ENCODE measurements around the gene ARHGEF5. TPM values are rescaled to one million over a fixed set of nuclear protein-coding genes. Genes with fewer than 3 reads are reported as not detected.
"Not testable (repeated sequence)": the region's sequence is repeated elsewhere in the genome, so short reads cannot be mapped to it uniquely, and the experiment has no call there.

The ARHGEF5 gene
- total RNA-seq, 2 experiments from 2014 or later = 7.6 to 7.7 TPM

DNA sequence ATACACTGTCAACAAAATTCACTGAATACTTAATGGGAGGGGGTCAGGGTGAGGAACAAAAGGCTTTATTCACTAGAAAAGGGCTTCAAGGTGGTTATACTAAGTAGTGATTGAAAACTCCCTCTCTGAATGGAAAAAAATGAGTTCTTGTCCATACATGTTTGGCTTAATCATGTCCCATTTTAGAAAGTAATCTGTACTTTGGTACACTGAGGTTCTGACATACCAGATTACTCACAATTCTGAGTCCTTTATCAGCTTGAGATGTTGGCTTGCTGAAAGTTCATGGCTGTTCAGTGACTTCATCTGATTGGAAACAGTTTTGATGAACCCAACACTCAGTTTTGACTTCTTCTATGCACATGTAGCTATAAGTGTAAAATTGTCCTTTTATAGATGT, 61.1 kb downstream of the ARHGEF5 start:
- H3K27ac Mint-ChIP-seq = no peak overlapping the region
- POLR2A ChIA-PET = no interaction called here
- ATAC-seq (ENCODE audit: low read depth) = no peak
- H3K4me3 Mint-ChIP-seq = no peak overlapping the region
- peaks cover 16% of the 10 kb centered on the region for H3K27me3 Mint-ChIP-seq
- peaks cover 2% of the 10 kb centered on the region for H3K9me3 Mint-ChIP-seq
- H3K4me1 Mint-ChIP-seq = no peaks in the 10 kb centered on the region
- no peaks in the 10 kb centered on the region for H3K36me3 Mint-ChIP-seq
- no peak for DNase-seq

DNA sequence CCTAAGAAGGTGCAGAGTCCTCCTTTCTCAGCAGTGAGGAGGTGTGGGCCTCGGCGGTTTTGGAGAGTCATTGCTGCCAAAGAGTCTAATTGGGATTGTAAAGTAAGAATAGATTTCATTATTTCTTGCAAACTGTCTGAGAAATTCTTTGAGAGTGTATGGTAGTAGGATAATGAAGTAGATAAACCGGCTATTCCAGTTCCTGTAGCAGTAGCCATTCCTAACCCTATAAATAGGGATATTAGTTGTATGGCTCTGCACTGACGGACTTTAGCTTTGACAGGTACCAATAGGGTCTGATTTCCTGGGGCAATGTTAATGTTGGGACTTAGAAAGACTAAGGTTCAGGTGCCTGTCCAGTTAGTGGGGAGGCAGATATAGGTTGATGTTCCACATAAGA, 63.7 kb downstream of the ARHGEF5 start:
- H3K36me3 Mint-ChIP-seq; ATAC-seq (ENCODE audit: low read depth); H3K27me3 Mint-ChIP-seq; H3K4me1 Mint-ChIP-seq; H3K27ac Mint-ChIP-seq; H3K9me3 Mint-ChIP-seq; POLR2A ChIA-PET; DNase-seq; H3K4me3 Mint-ChIP-seq: not testable (repeated sequence)

DNA sequence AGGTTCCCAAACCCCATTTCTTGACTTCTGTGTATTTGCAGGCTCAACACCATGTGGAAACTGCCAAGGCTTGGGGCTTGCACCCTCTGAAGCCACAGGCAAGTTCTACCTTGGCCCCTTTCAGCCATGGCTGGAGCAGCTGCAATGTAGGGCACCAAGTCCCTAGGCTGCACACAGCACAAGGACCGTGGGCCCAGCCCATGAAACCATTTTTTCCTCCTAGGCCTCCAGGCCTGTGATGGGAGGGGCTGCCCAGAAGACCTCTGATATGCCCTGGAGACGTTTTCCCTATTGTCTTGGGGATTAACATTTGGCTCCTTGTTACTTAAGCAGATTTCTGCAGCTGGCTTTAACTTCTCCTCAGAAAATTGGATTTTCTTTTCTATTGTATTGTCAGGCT, 72.3 kb downstream of the ARHGEF5 start:
- H3K27ac Mint-ChIP-seq; DNase-seq; H3K4me1 Mint-ChIP-seq; H3K4me3 Mint-ChIP-seq; ATAC-seq (ENCODE audit: low read depth); H3K27me3 Mint-ChIP-seq; POLR2A ChIA-PET; H3K36me3 Mint-ChIP-seq: not testable (repeated sequence)
- peaks cover 16% of the 10 kb centered on the region for H3K9me3 Mint-ChIP-seq

DNA sequence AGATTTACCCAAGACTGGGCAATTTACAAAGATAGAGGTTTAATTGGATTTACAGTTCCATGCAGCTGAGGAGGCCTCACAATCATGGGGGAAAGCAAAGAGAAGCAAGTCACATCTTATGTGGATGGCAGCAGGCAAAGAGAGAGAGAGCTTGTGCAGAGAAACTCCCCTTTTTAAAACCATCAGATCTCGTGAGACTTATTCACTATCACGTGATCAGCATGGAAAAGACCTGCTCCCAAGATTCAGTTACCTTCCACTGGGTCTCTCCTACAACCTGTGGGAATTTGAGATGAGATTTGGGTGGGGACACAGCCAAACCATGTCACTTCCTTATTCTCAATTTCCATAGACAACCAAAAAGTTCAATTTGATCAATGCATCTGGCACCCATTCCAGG, 73.2 kb downstream of the ARHGEF5 start:
- Mint-ChIP-seq H3K9me3 (peaks cover 16% of the 10 kb centered on the region), H3K27me3 (peaks cover 4% of the 10 kb centered on the region), H3K4me3 (no peak overlapping the region), H3K4me1 (no peaks in the 10 kb centered on the region), H3K36me3 (no peaks in the 10 kb centered on the region), H3K27ac (no peak overlapping the region)
- POLR2A ChIA-PET = no interaction called here
- ATAC-seq (ENCODE audit: low read depth) = no peak
- no peak for DNase-seq

Other genes starting within 250 kb of the ARHGEF5 start
- gene OR2A2, start 245.8 kb upstream of the ARHGEF5 start, total RNA-seq = not detected
- gene OR2A14, start 232.2 kb upstream of the ARHGEF5 start, total RNA-seq = not detected
- 1 to 10 TPM; 1.0 to 2.2 TPM for gene CTAGE4, start 171.9 kb upstream of the ARHGEF5 start, total RNA-seq
- gene ARHGEF35, start 159.6 kb upstream of the ARHGEF5 start, total RNA-seq = 1 to 10 TPM; 2.5 TPM
- not detected for gene OR2A42, start 115.8 kb upstream of the ARHGEF5 start, total RNA-seq
- gene OR2A7, start 90.6 kb upstream of the ARHGEF5 start, total RNA-seq = 1 to 10 TPM; 2.1 to 2.2 TPM
- gene CTAGE8, start 86.1 kb upstream of the ARHGEF5 start, total RNA-seq = 1 to 10 TPM in 1 of 2 experiments, not detected in 1; 1.1 TPM
- gene OR2A1, start 43.0 kb upstream of the ARHGEF5 start, total RNA-seq = under 1 TPM in 1 of 2 experiments, not detected in 1; 0.06 TPM
- gene NOBOX, start 48.3 kb downstream of the ARHGEF5 start, total RNA-seq = not detected